GM21576 (cell line): Measurements from ENCODE around the gene TNS3.

Experiments used
- ATAC-seq: cut with Tn5 transposase; IDR thresholded peaks from one replicate; pipeline ENCODE4 v1.9.1; 2021; ENCODE audit warnings: mild to moderate bottlenecking, moderate library complexity; ENCODE audit not compliant: unreplicated experiment

TNS3 gene

DNA sequence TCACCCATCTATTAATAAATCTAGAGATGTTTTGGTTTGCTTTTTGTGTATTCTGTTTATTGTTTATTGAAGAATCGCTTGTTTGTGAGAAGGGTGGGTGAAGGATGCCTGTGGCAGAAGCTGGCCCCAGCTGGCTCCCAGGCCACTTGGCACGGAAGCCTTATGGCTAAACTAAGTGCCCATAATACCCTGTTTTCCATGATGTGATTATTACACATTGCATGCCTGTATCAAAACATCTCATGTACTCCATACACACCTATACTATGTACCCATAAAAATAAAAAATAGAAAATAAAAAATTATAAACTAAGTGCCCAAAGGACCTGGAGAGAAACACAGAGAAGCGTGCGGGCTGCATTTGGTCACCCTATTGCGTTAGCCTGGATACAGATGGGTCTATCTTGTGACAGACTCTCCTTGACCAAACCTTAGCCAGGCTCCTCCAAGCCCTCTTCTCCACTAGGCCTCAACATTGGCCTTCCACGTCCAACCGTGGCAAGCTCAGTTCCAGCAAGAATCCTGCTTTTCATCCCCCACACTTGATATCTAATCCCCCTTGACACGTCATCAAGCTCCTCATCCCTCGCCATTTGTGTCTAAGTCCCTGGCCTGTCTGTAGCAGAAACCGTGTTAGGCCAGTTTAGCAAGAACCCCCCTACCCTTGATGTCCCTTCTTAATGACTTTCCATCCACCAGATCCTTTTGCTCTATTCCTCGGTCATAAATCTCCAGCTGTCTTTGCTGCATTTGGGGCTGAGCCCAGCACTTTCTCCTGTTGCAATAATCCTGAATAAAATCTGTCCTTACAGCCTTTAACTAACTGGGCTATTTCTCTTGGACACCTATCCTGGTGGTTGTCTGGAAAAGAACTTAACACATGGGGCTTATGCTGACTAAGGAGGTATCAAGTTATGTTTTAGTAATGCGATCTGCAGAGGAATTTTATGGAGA is 245.2 kb downstream of the TNS3 start:
- no peak for ATAC-seq

DNA sequence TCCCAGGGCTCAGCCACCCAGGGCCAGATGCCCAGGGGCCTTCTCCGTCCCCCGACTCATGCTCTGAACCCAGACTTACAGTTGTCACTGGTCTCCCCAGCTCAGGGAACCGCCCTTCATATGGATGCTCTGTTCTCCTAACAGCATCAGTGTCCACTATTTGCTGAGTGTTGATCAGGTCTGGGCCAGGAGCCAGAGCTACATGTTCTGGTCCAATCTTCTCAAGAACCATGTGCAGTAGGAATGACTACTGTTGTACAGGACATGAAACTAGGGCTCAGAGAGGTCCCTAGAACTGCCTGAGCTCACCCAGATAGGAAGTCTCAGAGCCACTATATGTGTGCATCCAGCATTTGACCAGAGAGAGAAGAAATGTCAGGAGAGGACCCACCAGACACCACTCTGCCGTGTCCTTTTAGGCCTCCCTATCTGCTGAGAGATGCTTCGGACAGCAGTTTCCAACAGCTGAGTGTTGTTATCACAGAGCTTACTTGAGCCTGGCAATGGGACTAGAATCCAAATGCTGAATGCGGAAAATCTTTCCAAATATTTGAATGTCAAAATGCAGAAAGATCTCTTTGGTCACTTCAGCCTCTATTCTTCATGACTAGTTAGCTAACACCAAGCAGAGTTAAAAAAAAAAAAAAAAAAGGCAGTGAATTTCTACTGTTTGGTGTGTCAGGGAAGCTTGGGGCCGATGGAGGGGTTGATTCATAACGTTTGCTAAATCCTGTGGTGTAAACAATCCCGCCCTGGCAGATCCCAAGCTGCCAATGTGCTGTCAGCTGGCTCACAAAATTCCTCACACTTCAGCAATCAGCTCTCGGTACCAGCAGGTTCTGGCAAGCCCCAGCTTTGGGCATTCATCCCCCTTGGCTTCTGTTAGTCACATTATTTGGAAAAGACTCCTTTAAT is 246.1 kb downstream of the TNS3 start:
- no peak for ATAC-seq

DNA sequence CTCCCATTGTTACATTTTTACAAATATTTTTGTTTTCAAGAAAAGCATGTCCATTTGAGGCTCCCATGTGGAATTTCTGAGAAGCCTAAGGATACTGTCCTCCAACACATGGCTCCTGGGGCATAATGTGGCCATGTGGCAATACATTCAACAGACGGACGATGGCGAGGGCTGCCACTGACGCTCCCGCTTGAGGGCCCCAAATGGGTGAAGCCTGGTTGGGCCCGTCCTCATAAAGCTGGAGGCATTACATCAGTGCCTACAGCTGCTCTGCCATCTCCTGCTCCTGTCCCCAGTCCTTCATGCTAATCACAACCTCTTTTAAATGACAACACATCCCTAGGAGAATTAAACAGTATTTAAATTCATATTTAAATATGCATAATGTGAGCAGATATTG is 246.8 kb downstream of the TNS3 start:
- ATAC-seq = no peak

DNA sequence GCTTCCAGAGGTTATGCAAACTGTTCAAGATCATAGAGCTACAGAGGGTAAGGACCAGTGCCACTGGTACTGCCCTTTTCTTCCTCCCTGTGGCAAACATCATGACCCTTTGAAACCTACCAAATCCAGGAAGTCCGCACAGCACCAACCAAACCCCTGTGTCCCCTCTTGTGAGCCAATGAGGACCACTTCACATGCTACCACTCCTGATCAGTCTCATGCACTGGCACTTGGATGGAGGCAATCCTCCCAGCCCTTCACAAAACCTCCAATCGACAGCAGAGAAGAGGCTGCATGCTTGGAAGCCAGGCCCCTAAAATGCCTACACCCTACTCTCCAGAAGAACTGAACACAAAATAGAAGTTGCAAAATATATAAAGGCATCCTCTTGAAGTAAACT is 248.0 kb downstream of the TNS3 start:
- ATAC-seq = no peak

DNA sequence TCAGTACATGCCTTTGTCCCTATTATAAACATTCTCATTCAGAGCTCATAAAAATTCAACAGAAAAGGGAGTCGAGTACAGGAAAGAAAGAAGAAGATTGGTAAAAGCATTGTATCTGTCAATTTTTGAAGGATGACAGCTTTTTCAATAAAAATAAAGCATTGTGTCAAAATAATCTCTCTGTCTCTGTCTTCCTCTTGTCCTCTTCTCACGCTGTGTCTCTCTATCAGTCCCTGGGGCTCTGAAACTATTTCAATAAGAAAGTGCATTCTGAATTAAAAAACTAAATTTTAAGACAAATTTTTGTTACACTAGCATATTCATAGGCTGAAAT is 248.4 kb downstream of the TNS3 start:
- no peak for ATAC-seq

DNA sequence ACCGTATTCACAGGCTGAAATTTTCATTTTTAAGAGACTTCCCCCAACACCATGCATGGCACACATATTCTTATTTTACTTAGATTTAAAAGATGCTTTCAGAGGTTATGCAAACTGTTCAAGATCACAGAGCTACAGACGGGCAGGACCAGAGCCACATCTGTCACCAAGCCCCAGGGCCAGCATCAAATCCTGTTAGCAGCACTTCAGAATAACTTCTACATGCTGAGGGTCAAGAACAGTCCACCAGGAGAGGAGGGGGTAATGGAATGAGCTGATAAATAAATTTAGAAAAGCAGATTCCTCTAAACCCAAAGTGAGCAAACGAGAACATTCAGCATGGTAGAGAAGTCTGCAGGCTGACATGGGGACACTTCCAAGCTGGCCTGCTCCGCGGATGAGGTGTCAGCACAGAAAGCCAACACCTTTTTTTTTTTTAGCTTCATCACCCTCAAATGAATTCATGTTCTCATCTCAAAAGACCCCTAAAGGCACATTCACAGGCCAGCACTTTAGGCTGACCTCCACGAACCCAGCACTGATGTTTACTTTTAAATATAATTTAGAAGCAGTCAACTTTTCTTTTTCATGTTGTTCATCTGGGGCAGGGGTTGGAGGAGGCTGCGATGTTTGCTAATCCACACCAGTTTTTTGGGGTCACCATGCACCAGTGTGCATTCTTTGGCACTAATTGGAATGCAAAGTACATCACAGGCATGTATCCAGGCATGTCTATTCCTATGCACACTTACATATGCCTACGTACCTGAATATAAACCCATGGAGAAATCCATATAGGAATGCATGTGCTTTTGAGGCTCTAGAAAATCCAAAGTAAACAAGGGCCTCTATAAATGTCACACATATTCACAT is 249.0 kb downstream of the TNS3 start:
- ATAC-seq = no peak

DNA sequence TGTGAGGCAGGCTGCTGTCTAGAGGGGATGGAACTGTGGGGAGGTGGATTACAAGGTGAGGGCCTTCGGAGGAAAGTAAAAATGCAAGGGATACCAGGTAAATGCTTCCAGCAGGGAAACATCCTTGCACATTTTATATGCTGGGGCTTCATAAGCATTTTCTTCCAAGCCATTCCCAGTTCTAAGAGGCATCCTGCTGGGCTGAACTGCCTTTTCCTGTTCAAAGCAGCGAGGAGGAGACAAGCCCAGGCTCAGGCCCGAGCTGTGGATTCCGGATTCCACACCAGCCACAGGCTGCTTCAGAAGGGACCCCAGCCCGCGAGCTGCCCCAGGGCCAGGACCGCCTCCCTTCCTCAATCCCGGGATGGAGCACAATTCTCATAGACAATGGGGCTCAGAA is 249.7 kb downstream of the TNS3 start:
- ATAC-seq = no peak

DNA sequence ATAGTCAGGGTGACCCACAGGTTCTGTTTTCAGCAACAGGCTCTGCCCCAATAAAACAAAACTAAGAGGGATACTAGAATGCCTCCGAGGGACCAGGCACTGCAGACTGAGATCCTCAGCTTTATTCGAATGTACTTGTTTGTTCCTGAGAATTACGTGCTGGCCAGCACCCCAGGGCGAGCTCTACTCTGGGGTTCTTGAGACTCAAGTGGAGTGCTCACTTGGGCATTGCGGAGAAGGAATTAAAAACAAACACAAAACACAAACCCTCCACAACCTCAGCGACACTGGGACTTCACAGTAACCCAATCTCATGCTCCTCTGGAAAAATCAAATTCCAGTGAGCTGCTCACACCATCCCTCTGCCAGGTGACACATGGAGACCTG is 250.7 kb downstream of the TNS3 start:
- no peak for ATAC-seq

DNA sequence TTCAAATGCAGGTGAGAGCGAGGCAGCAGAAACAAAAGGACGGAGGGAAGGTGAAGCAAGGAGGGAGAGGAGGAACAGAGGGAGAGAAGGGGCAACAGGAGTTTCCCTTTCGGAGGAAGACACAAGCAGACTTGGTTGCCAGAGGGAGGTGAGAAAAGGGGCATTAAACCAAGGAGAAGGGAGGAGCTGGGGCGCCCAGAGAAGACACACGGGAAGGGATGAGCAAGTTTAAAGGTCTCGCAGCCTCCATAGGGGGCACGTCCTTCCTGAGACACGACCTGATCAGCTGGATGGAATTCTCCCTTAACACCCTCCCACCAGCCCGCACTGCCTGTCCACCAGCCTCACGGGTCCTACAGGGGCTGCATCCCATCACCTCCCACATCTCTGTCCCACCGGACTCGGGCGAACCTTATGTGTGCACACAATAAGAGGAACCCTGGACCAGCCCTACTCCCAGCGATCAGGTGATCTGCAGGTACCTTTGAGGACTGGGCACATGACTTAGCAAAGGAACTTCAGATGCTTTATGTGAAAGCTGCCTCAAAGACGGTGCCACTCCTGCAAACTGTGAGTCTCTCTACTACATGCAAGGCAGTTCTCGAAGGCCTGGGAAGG is 251.2 kb downstream of the TNS3 start:
- no peak for ATAC-seq

DNA sequence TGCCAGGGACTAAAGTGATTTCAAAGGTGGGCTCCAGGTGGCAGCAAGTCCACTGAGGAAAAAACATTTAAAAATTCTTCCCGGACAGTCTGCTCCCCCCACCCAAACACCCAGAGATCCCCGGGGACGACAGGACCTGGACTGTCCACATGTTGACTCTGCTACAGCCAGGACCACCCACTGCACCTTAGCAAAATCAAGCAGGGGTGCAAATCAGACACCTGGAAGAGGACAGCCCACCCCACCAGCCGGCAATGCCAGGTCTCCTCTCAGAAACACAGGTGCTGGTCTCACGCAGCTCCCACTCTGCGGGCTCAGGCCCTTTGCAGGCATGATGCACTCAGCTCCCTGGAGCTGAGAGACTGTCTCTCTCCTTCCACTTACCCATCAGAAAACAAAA is 251.9 kb downstream of the TNS3 start:
- no peak for ATAC-seq

DNA sequence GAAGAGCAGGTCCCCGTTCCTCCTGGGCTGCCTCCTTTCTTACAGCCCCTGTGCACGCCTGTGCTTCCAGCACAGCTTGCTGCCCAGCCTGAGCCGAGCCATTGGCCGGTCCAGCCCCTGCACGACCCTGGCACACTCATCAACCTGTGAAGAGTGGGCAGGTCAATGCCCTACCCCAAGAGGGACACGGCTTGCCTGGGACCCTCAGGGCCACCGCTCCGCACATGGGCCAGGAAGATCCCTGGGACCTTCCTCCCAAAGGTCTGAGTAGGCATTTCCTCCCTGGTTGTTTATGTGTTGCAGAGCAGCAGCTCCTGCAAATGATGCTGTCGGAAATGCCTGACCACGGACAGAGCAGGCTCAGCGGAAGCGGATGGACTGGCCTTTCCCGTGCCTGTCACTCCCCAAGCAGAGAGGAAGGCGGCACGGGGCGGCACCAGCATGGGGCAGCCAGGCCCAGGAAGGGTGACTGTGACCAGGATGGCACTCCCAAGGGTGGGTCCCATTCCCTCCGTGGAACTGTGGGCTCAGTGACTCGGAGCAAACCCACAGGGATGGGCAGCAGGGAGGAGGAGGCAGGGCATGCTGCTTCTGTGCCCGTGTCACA is 252.5 kb downstream of the TNS3 start:
- no peak for ATAC-seq

DNA sequence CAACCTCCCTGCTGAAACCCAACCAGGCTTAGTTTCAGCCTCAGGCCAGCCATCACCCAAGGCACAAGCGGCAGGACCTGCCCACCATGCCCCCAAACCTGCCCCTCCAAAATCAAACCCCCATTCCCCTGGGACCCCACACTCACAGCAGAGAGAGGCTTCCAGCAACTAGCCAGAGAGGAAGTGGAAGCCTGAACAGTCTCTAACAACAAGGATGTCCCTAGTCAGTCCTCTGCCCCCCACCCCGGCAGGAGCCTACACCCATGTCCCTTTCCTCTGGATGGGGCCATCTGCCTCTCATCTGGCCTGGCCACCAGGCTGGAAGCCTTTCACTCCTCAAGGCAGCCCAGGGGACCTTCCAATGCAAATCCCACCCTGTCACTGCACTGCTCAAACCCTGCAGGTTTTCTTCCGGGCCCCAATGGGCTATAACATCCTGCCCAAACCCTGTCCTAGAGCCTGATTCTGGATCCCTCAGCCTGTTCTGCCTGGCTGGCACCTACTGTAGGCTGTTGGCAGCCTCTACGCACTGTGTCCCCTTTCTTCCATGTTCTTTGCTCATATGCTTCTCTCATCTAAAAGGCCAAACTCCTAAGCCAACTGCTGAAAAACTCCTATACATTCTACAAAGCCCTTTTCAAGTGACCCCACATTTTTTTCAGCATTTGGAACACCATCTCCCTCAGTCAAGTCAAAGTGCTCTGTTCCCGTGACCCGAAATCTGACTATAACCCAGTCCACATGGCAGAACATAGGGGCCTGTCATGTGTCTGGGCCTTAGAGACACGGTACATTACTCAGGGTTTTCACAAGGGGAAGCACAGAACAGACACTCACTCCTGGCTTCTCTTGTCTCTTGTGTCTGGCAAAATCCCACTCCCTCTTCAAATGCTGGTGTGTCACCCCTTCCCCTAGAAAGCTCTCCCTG is 253.3 kb downstream of the TNS3 start:
- no peak for ATAC-seq

DNA sequence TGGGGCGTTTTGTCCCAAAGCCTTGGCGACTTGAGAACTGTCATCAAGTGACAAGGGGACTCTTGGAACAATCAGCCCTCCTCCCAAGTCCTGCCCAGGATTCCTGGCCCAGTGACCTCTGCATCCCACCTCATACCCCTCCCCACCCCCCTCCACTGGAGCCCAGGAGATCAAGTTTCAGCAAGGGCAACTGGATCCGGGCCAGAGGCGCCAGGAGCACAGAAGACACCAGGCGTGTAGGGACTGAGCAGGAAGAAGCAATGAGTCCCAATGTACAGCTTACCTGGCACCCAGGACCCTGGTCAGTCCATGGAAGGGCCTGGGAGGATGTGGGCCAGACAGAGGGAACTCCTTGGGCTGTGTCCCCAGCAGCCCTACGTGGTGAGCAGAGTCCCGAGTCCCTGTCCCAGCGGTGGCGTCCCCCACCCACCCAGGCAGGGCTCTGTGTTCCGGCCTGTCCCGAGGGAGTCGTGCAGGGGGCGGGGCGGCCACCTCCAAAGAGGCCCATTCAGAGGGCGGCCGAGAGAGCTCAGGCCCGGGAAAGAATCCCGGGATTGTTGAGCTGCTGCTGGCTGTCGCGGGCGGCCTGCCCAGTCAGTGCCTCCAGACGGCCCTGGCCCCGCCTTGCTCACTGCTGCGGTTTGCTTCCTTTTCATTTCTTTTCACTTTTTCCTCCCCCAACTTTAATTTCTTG is 254.1 kb downstream of the TNS3 start:
- ATAC-seq = no peak

DNA sequence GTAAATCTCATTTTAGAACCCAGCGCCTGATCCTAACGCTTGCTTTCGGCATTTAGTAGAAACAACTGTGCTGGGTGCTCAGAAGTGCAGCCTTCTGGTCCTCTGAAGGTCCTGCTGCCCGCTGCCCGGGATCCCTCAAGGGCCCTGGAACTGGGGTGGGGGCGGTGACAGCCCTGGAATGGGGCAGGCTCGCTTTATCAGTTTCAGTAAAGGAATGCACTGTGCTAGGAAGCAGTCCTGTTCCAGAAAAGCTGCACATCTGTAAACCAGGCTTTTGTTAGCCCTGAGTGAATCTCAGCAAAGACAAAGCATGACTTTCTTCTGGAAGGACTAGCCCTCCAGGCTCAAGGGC is 254.6 kb downstream of the TNS3 start:
- ATAC-seq = no peak

DNA sequence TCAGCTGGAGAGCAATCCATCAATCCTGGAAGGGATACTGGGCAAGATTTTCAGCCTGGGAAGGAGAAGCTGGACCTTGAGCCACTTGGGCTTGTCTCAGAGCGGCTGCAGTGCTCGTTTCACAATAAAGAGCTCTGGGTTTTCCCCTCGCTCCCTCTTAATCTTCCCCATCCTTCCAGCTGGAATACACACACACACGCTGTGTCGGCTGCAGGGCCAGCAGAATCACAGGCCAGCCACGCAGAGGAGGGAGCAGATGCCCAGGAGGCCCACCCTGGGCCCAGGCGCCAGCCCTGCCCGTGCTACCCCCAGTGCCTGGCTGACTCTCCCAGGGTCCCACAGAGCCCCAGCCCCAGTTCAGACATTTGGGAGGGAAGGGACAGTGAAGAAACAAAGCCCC is 255.1 kb downstream of the TNS3 start:
- no peak for ATAC-seq

DNA sequence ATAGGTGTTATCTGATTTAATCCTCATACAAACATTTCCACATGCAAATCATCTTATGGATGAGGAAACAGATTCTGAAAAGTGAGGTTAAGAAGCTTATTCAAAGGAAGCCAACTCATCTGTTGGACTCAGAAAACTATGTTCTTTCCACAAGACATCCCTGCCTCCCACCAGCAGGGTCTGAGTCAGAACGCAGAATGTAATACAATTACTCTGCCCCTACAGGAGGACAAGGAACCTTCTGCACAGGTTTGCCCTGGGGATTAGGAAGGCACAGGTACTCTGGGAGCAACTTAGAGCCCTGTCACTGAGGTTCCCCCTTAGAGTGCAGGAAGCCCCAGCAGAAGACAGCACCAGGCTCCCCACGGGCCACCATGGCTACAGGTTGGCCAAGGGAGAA is 255.7 kb downstream of the TNS3 start:
- no peak for ATAC-seq

DNA sequence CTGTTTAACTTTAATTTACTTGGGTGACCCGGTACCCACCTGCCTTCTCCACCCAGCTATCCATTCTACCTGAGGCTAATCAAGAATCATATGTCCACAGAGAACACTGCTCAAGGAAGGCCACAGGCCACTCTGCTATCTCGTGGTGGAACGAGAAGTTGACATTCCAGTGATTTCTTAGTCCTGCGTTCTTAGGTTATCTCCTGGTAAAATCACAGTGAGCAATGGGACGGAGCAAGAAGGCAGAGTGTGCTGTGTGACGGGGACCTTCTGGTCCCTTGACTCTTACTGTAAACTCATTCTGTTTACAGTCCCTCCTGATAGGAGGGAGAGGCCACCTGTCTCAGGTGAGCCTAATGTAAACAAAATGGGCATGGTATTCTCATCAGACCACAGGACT is 256.6 kb downstream of the TNS3 start:
- no peak for ATAC-seq

DNA sequence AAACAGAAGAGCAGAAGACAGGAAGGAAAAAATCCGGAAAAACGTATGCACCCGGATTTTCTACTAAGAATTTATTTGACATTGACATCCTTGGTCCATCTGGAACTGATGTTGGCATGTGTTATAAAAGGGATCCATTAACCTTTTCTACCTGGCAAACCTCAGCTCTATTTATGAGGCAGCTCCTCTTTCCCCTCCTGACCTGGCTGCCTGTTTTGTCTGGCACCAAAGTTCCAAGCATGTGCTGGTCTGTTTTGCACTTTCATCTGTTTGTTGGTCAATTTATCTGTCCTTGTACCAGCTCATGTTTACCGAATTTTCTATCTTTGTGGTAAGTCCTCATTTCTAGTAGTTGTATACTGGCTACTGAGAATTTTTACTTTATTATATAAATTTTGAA is 258.0 kb downstream of the TNS3 start:
- ATAC-seq = no peak

DNA sequence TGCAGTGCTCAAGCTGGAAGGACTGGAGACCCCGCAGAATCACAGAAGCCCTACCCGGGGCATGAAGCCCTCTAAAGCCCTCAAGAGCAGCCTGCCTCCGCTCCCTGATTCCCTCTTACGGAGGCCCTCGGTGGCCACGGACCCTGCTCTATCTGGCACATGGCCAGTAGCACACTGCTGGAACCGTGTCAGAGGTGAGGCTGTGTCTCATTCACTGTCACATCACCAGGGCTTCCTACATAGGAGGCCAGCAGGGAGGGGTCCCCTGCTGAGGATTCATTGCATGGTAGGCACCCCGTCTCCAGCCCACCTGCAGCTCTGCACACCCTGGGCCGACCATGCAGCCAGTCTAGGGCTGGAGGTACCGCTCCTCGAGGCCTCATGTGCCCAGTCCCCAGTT is 259.2 kb downstream of the TNS3 start:
- ATAC-seq = no peak
